GM12874 (cell line): ENCODE data around the gene NEO1.

Source experiments
- CTCF ChIP-seq: IDR thresholded peaks from 2 replicates; pipeline ENCODE4 v1.5.1; 2011; ENCODE audit warnings: low read depth, mild to moderate bottlenecking, control low read depth, low read length, moderate library complexity; ENCODE audit not compliant: insufficient read depth

The NEO1 gene

GRCh38 chr15:73325191-73325861 is 273.1 kb downstream of the NEO1 start:
- no peak for TF ChIP-seq CTCF

GRCh38 chr15:73326157-73326556 is 273.9 kb downstream of the NEO1 start:
- TF ChIP-seq CTCF: no peak

- TF ChIP-seq CTCF: no peak
These were observed 276.0 kb downstream of the NEO1 start for GRCh38 chr15:73328149-73328820.

- no peak for TF ChIP-seq CTCF
These were observed 276.7 kb downstream of the NEO1 start for GRCh38 chr15:73328981-73329380.

GRCh38 chr15:73329501-73330200 is 277.4 kb downstream of the NEO1 start:
- no peak for TF ChIP-seq CTCF

GRCh38 chr15:73330206-73331051 is 278.2 kb downstream of the NEO1 start:
- no peak for TF ChIP-seq CTCF

GRCh38 chr15:73331501-73331900 is 279.2 kb downstream of the NEO1 start:
- no peak for TF ChIP-seq CTCF
